ENCODE data around the gene TTC19.

DNA sequence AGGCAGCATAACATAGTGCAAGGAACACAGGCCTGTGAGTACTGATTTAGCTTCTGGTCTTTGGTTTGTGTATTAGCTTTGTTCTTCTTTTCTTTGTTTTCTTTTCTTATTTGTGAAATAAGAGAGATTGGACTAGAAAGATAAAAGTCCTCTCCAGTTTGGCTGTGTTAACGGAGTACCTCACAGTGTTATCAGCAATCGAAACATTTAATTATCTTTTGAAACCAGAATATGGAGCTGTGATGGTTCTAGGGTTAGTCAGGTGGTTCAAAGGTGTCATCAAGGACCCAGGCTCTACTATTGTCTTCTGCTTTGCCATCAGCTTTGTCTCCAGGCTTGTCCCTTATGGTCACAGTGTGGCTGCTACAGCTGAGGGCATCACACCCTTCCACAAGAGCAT is 29.1 kb upstream of the TTC19 start:
- TF ChIP-seq, protein P1, sequence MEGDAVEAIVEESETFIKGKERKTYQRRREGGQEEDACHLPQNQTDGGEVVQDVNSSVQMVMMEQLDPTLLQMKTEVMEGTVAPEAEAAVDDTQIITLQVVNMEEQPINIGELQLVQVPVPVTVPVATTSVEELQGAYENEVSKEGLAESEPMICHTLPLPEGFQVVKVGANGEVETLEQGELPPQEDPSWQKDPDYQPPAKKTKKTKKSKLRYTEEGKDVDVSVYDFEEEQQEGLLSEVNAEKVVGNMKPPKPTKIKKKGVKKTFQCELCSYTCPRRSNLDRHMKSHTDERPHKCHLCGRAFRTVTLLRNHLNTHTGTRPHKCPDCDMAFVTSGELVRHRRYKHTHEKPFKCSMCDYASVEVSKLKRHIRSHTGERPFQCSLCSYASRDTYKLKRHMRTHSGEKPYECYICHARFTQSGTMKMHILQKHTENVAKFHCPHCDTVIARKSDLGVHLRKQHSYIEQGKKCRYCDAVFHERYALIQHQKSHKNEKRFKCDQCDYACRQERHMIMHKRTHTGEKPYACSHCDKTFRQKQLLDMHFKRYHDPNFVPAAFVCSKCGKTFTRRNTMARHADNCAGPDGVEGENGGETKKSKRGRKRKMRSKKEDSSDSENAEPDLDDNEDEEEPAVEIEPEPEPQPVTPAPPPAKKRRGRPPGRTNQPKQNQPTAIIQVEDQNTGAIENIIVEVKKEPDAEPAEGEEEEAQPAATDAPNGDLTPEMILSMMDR (IDR thresholded peaks at IDR 0.05) = no peak
- TF ChIP-seq ZFX (IDR thresholded peaks at IDR 0.05; ENCODE audit: borderline replicate concordance) = no peak
